ENCODE results near the gene RNF43.

- no peak for TF ChIP-seq CTCF (IDR thresholded peaks at IDR 0.05)
- TF ChIP-seq POLR2A (IDR thresholded peaks at IDR 0.05), result no peak
Measured at GRCh38 chr17:58413684-58414083, 3.6 kb downstream of the RNF43 start.

All from body of pancreas (tissue), 4 donors.